Measurements from ENCODE around the gene KCND1. TPM values are rescaled to one million over a fixed set of nuclear protein-coding genes. Genes with fewer than 3 reads are reported as not detected.

Gene KCND1
- total and polyA plus RNA-seq, 2 experiments from 2014 or later: 2.7 to 5.6 TPM

DNA sequence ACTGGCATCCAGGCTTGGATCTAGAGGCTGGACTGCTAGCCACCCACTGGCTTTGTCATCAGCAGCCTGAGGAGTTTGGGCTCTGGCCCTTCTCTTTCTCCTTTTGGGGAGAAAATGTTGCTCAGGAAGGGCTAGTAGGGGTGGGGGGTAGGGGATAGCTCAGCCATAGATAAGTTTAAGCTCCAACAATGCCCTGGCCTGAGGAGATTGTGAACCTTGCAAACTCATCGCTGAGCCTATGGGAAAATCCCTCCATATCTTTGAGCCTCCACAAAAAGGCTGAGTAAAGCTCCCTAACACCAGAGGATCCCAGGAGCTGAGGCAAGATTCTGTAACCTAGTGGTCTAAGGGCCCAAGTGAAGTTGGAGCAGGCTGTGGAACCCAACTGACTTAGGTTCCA, 23.1 kb downstream of the KCND1 start (continued):
- TF ChIP-seq, protein P1, sequence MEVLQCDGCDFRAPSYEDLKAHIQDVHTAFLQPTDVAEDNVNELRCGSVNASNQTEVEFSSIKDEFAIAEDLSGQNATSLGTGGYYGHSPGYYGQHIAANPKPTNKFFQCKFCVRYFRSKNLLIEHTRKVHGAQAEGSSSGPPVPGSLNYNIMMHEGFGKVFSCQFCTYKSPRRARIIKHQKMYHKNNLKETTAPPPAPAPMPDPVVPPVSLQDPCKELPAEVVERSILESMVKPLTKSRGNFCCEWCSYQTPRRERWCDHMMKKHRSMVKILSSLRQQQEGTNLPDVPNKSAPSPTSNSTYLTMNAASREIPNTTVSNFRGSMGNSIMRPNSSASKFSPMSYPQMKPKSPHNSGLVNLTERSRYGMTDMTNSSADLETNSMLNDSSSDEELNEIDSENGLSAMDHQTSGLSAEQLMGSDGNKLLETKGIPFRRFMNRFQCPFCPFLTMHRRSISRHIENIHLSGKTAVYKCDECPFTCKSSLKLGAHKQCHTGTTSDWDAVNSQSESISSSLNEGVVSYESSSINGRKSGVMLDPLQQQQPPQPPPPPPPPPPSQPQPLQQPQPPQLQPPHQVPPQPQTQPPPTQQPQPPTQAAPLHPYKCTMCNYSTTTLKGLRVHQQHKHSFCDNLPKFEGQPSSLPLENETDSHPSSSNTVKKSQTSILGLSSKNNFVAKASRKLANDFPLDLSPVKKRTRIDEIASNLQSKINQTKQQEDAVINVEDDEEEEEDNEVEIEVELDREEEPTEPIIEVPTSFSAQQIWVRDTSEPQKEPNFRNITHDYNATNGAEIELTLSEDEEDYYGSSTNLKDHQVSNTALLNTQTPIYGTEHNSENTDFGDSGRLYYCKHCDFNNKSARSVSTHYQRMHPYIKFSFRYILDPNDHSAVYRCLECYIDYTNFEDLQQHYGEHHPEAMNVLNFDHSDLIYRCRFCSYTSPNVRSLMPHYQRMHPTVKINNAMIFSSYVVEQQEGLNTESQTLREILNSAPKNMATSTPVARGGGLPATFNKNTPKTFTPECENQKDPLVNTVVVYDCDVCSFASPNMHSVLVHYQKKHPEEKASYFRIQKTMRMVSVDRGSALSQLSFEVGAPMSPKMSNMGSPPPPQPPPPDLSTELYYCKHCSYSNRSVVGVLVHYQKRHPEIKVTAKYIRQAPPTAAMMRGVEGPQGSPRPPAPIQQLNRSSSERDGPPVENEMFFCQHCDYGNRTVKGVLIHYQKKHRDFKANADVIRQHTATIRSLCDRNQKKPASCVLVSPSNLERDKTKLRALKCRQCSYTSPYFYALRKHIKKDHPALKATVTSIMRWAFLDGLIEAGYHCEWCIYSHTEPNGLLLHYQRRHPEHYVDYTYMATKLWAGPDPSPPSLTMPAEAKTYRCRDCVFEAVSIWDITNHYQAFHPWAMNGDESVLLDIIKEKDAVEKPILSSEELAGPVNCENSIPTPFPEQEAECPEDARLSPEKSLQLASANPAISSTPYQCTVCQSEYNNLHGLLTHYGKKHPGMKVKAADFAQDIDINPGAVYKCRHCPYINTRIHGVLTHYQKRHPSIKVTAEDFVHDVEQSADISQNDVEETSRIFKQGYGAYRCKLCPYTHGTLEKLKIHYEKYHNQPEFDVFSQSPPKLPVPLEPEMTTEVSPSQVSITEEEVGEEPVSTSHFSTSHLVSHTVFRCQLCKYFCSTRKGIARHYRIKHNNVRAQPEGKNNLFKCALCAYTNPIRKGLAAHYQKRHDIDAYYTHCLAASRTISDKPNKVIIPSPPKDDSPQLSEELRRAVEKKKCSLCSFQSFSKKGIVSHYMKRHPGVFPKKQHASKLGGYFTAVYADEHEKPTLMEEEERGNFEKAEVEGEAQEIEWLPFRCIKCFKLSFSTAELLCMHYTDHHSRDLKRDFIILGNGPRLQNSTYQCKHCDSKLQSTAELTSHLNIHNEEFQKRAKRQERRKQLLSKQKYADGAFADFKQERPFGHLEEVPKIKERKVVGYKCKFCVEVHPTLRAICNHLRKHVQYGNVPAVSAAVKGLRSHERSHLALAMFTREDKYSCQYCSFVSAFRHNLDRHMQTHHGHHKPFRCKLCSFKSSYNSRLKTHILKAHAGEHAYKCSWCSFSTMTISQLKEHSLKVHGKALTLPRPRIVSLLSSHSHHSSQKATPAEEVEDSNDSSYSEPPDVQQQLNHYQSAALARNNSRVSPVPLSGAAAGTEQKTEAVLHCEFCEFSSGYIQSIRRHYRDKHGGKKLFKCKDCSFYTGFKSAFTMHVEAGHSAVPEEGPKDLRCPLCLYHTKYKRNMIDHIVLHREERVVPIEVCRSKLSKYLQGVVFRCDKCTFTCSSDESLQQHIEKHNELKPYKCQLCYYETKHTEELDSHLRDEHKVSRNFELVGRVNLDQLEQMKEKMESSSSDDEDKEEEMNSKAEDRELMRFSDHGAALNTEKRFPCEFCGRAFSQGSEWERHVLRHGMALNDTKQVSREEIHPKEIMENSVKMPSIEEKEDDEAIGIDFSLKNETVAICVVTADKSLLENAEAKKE (CRISPR knock-in tag; IDR thresholded peaks at IDR 0.05): no peak
- TF ChIP-seq POLR2AphosphoS5 (IDR thresholded peaks at IDR 0.05; ENCODE audit: low read depth) (no peak), ZNF114 (CRISPR knock-in tag; IDR thresholded peaks at IDR 0.05) (no peak), STAT1 (IDR thresholded peaks at IDR 0.05; ENCODE audit: unreplicated experiment) (no peak), ZNF331 (CRISPR knock-in tag; IDR thresholded peaks at IDR 0.05; ENCODE audit: low read depth) (no peak)

DNA sequence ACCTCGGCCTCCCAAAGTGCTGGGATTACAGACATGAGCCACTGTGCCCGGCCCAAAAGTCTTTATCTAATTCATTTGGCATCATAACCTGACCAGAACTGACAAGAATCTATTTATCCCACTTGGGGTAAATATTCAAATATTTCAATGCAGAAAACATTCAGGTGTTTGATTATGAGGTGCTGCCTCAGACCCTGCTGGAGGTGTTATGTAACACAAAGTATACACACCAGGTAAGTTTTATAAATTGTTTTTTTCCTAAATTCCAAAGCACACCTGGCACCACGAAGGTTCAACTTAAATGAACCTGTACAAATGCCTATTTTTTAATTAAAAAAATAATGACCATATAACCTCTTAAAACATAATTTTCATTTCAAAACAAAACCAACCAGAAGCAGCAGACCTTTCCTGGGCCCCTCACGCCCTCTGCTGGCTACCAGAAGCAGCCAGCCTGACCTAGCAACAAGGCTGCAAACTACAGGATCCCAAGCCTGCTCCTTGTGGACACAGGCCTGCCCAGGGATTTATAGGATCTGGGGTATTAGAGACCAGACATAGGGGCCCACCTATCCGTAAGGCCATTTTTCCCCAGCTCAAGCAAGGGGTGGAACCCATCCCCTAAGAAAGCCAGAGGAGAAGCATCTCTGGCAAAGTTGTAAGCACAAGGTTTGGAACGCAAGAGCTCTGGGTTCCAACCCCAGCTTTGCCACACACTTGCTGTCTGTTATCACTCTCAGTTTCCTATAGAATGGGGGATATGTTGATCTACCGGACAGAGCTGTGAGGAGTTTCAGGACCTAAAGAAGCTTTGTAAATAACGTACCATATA, 25.9 kb downstream of the KCND1 start:
- H2AFZ ChIP-seq: no peak overlapping the region
- no peaks in the 10 kb centered on the region for H3F3A ChIP-seq (replicated peaks; ENCODE audit: low read depth)
- no peaks in the 10 kb centered on the region for H3K4me1 ChIP-seq (ENCODE audit: insufficient read depth)
- no peaks in the 10 kb centered on the region for H3K9me2 ChIP-seq (ENCODE audit: insufficient read depth)
- H3K4me2 ChIP-seq: no peak overlapping the region
- H3K27me3 Mint-ChIP-seq (ENCODE audit: insufficient read depth, low read depth, poor library complexity): peaks cover 4% of the 10 kb centered on the region
- ATAC-seq: peak; percentile 96
- no peaks in the 10 kb centered on the region; the same call in 1 of the 2 replicates for H4K20me1 ChIP-seq (replicated peaks; ENCODE audit: insufficient read depth)
- H3K27ac Mint-ChIP-seq: peak overlapping the region; percentile 48; the same call in 1 of the 2 replicates
- peak; percentile 82 for DNase-seq (ENCODE audit: low spot score)
- no peaks in the 10 kb centered on the region; the same call in 2 of the 3 replicates for H3K9me3 Mint-ChIP-seq
- no peak overlapping the region for H3K4me3 ChIP-seq
- H3K27ac ChIP-seq (ENCODE audit: low read depth): no peak overlapping the region
- no peaks in the 10 kb centered on the region for H3K27me3 ChIP-seq (ENCODE audit: insufficient read depth)
- peaks cover 38% of the 10 kb centered on the region for H3K79me2 ChIP-seq (replicated peaks; ENCODE audit: insufficient read depth)
- TF ChIP-seq, protein P2, sequence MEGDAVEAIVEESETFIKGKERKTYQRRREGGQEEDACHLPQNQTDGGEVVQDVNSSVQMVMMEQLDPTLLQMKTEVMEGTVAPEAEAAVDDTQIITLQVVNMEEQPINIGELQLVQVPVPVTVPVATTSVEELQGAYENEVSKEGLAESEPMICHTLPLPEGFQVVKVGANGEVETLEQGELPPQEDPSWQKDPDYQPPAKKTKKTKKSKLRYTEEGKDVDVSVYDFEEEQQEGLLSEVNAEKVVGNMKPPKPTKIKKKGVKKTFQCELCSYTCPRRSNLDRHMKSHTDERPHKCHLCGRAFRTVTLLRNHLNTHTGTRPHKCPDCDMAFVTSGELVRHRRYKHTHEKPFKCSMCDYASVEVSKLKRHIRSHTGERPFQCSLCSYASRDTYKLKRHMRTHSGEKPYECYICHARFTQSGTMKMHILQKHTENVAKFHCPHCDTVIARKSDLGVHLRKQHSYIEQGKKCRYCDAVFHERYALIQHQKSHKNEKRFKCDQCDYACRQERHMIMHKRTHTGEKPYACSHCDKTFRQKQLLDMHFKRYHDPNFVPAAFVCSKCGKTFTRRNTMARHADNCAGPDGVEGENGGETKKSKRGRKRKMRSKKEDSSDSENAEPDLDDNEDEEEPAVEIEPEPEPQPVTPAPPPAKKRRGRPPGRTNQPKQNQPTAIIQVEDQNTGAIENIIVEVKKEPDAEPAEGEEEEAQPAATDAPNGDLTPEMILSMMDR (conservative IDR thresholded peaks at IDR 0.05; ENCODE audit: low read depth in 2 of 2): peak; percentile 78 to 79
- no peak for TF ChIP-seq CREB1 (CRISPR knock-in tag; IDR thresholded peaks at IDR 0.05; ENCODE audit: low read depth)
- no peak for TF ChIP-seq ZNF114 (CRISPR knock-in tag; IDR thresholded peaks at IDR 0.05)
- TF ChIP-seq, protein P3, sequence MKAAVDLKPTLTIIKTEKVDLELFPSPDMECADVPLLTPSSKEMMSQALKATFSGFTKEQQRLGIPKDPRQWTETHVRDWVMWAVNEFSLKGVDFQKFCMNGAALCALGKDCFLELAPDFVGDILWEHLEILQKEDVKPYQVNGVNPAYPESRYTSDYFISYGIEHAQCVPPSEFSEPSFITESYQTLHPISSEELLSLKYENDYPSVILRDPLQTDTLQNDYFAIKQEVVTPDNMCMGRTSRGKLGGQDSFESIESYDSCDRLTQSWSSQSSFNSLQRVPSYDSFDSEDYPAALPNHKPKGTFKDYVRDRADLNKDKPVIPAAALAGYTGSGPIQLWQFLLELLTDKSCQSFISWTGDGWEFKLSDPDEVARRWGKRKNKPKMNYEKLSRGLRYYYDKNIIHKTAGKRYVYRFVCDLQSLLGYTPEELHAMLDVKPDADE (IDR thresholded peaks at IDR 0.05): no peak
- H3K4me1 Mint-ChIP-seq: peaks cover 19% of the 10 kb centered on the region
- H3K36me3 Mint-ChIP-seq (ENCODE audit: low read depth): peaks cover 26% of the 10 kb centered on the region
- no peaks in the 10 kb centered on the region for H3K36me3 ChIP-seq (ENCODE audit: insufficient read depth)
- H3K4me3 Mint-ChIP-seq: no peak overlapping the region
